ENCODE measurements around the gene DIAPH3. TPM values are rescaled to one million over a fixed set of nuclear protein-coding genes. Genes with fewer than 3 reads are reported as not detected.
"Not testable (repeated sequence)": the region's sequence is repeated elsewhere in the genome, so short reads cannot be mapped to it uniquely, and the experiment has no call there.

DIAPH3 gene
- total RNA-seq, result 30.1 and 30.8 TPM in 2 replicates

GRCh38 chr13:60163478-60164233, at the start of gene DIAPH3:
Gene DIAPH3 (minus strand): TSS chr13:60163928. CDS start chr13:60163766, 162 bp downstream.
- DNase-seq (ENCODE audit: low spot score), result peak; percentile 93
- Mint-ChIP-seq H3K9me3 (peaks cover 8% of the 10 kb centered on the region), H3K4me1 (ENCODE audit: low read depth) (peaks cover 38% of the 10 kb centered on the region), H3K27me3 (ENCODE audit: low read depth) (no peaks in the 10 kb centered on the region), H3K4me3 (ENCODE audit: low read depth) (peak within 1 kb of the TSS; percentile 96), H3K27ac (peak within 1 kb of the TSS; percentile 92), H3K36me3 (ENCODE audit: low read depth) (peaks cover 24% of the 10 kb centered on the region)
- intact Hi-C loops (cut with micrococcal nuclease), result loop anchor here (1.0 to 5.0 kb wide), 4 partner anchors 29 to 233 kb away; no protein-coding TSS in a partner anchor

GRCh38 chr13:60213236-60213744, 49.6 kb upstream of the DIAPH3 start:
- intact Hi-C loops (cut with micrococcal nuclease), result loop anchor here (10.0 kb wide), 1 partner anchor 52 kb away; no protein-coding TSS in a partner anchor
- Mint-ChIP-seq H3K4me1 (ENCODE audit: low read depth) (no peaks in the 10 kb centered on the region), H3K4me3 (ENCODE audit: low read depth) (no peak overlapping the region), H3K36me3 (ENCODE audit: low read depth) (no peaks in the 10 kb centered on the region), H3K27ac (no peak overlapping the region), H3K9me3 (no peaks in the 10 kb centered on the region), H3K27me3 (ENCODE audit: low read depth) (peaks cover 37% of the 10 kb centered on the region)
- no peak for DNase-seq (ENCODE audit: low spot score)

GRCh38 chr13:60211548-60211947, 47.8 kb upstream of the DIAPH3 start:
- Mint-ChIP-seq H3K4me3 (ENCODE audit: low read depth) (no peak overlapping the region), H3K4me1 (ENCODE audit: low read depth) (no peaks in the 10 kb centered on the region), H3K27ac (no peak overlapping the region), H3K36me3 (ENCODE audit: low read depth) (no peaks in the 10 kb centered on the region), H3K9me3 (no peaks in the 10 kb centered on the region), H3K27me3 (ENCODE audit: low read depth) (peaks cover 26% of the 10 kb centered on the region)
- DNase-seq (ENCODE audit: low spot score), result no peak
- intact Hi-C loops (cut with micrococcal nuclease), result loop anchor here (10.0 kb wide), 1 partner anchor 53 kb away; no protein-coding TSS in a partner anchor

- Mint-ChIP-seq H3K4me3 (ENCODE audit: low read depth) (no peak overlapping the region), H3K9me3 (no peaks in the 10 kb centered on the region), H3K4me1 (ENCODE audit: low read depth) (no peaks in the 10 kb centered on the region), H3K27ac (no peak overlapping the region), H3K27me3 (ENCODE audit: low read depth) (peaks cover 28% of the 10 kb centered on the region), H3K36me3 (ENCODE audit: low read depth) (no peaks in the 10 kb centered on the region)
- no peak for DNase-seq (ENCODE audit: low spot score)
- intact Hi-C loops (cut with micrococcal nuclease), result loop anchor here (10.0 kb wide), 1 partner anchor 54 kb away; no protein-coding TSS in a partner anchor
Observed at GRCh38 chr13:60210510-60211330, 47.0 kb upstream of the DIAPH3 start.

GRCh38 chr13:60205499-60205898, 41.8 kb upstream of the DIAPH3 start:
- H3K36me3 Mint-ChIP-seq (ENCODE audit: low read depth); H3K4me3 Mint-ChIP-seq (ENCODE audit: low read depth); H3K4me1 Mint-ChIP-seq (ENCODE audit: low read depth); H3K27ac Mint-ChIP-seq; H3K9me3 Mint-ChIP-seq; DNase-seq (ENCODE audit: low spot score); intact Hi-C loops (cut with micrococcal nuclease): not testable (repeated sequence)
- peaks cover 19% of the 10 kb centered on the region for H3K27me3 Mint-ChIP-seq (ENCODE audit: low read depth)

GRCh38 chr13:60201286-60201685, 37.6 kb upstream of the DIAPH3 start:
- H3K4me1 Mint-ChIP-seq (ENCODE audit: low read depth), result no peaks in the 10 kb centered on the region
- no peaks in the 10 kb centered on the region for H3K36me3 Mint-ChIP-seq (ENCODE audit: low read depth)
- intact Hi-C loops (cut with micrococcal nuclease), result no loop called here

GRCh38 chr13:60195893-60196292, 32.2 kb upstream of the DIAPH3 start:
- H3K36me3 Mint-ChIP-seq (ENCODE audit: low read depth), result not testable (repeated sequence)

More at GRCh38 chr13:60201286-60201685, 37.6 kb upstream of the DIAPH3 start:
- H3K27ac Mint-ChIP-seq, result no peak overlapping the region
- H3K9me3 Mint-ChIP-seq, result no peaks in the 10 kb centered on the region
- no peak overlapping the region for H3K4me3 Mint-ChIP-seq (ENCODE audit: low read depth)
- DNase-seq (ENCODE audit: low spot score), result no peak
- peaks cover 13% of the 10 kb centered on the region for H3K27me3 Mint-ChIP-seq (ENCODE audit: low read depth)

GRCh38 chr13:60182907-60183306, 19.2 kb upstream of the DIAPH3 start:
- H3K4me3 Mint-ChIP-seq (ENCODE audit: low read depth), result no peak overlapping the region
- no peaks in the 10 kb centered on the region for H3K4me1 Mint-ChIP-seq (ENCODE audit: low read depth)
- no peak overlapping the region for H3K27ac Mint-ChIP-seq
- intact Hi-C loops (cut with micrococcal nuclease), result no loop called here
- H3K36me3 Mint-ChIP-seq (ENCODE audit: low read depth), result no peaks in the 10 kb centered on the region
- DNase-seq (ENCODE audit: low spot score), result no peak
- H3K27me3 Mint-ChIP-seq (ENCODE audit: low read depth), result peaks cover 10% of the 10 kb centered on the region
- no peaks in the 10 kb centered on the region for H3K9me3 Mint-ChIP-seq

More at GRCh38 chr13:60195893-60196292, 32.2 kb upstream of the DIAPH3 start:
- H3K27ac Mint-ChIP-seq; intact Hi-C loops (cut with micrococcal nuclease); H3K4me1 Mint-ChIP-seq (ENCODE audit: low read depth); DNase-seq (ENCODE audit: low spot score); H3K9me3 Mint-ChIP-seq; H3K4me3 Mint-ChIP-seq (ENCODE audit: low read depth): not testable (repeated sequence)
- peaks cover 17% of the 10 kb centered on the region for H3K27me3 Mint-ChIP-seq (ENCODE audit: low read depth)

- H3K27ac Mint-ChIP-seq, result no peak overlapping the region
- H3K4me3 Mint-ChIP-seq (ENCODE audit: low read depth), result no peak overlapping the region
- no peaks in the 10 kb centered on the region for H3K4me1 Mint-ChIP-seq (ENCODE audit: low read depth)
- H3K27me3 Mint-ChIP-seq (ENCODE audit: low read depth), result peaks cover 17% of the 10 kb centered on the region
- no peaks in the 10 kb centered on the region for H3K9me3 Mint-ChIP-seq
- no peaks in the 10 kb centered on the region for H3K36me3 Mint-ChIP-seq (ENCODE audit: low read depth)
- intact Hi-C loops (cut with micrococcal nuclease), result no loop called here
- DNase-seq (ENCODE audit: low spot score), result no peak
Observed at GRCh38 chr13:60178327-60178726, 14.6 kb upstream of the DIAPH3 start.

GRCh38 chr13:60175571-60175970, 11.8 kb upstream of the DIAPH3 start:
- DNase-seq (ENCODE audit: low spot score), result no peak
- Mint-ChIP-seq H3K4me1 (ENCODE audit: low read depth) (no peaks in the 10 kb centered on the region), H3K36me3 (ENCODE audit: low read depth) (no peaks in the 10 kb centered on the region), H3K9me3 (no peaks in the 10 kb centered on the region), H3K27me3 (ENCODE audit: low read depth) (peaks cover 18% of the 10 kb centered on the region), H3K27ac (no peak overlapping the region), H3K4me3 (ENCODE audit: low read depth) (no peak overlapping the region)
- intact Hi-C loops (cut with micrococcal nuclease), result no loop called here

GRCh38 chr13:60174113-60174512, 10.4 kb upstream of the DIAPH3 start:
- Mint-ChIP-seq H3K9me3 (no peaks in the 10 kb centered on the region), H3K27ac (no peak overlapping the region), H3K4me1 (ENCODE audit: low read depth) (no peaks in the 10 kb centered on the region), H3K4me3 (ENCODE audit: low read depth) (no peak overlapping the region), H3K27me3 (ENCODE audit: low read depth) (peaks cover 21% of the 10 kb centered on the region), H3K36me3 (ENCODE audit: low read depth) (no peaks in the 10 kb centered on the region)
- intact Hi-C loops (cut with micrococcal nuclease), result no loop called here
- DNase-seq (ENCODE audit: low spot score), result no peak

GRCh38 chr13:60172111-60172510, 8.4 kb upstream of the DIAPH3 start:
- Mint-ChIP-seq H3K4me1 (ENCODE audit: low read depth) (no peaks in the 10 kb centered on the region), H3K4me3 (ENCODE audit: low read depth) (no peak overlapping the region), H3K27ac (no peak overlapping the region), H3K36me3 (ENCODE audit: low read depth) (no peaks in the 10 kb centered on the region), H3K27me3 (ENCODE audit: low read depth) (peaks cover 21% of the 10 kb centered on the region), H3K9me3 (no peaks in the 10 kb centered on the region)
- no peak for DNase-seq (ENCODE audit: low spot score)
- intact Hi-C loops (cut with micrococcal nuclease), result no loop called here

All from activated T-helper 2 cell treated with anti-CD3 and anti-CD28 coated beads, Interferon-gamma antibody, Interleukin-2, Interleukin-4, amounts not matched to agents 10 μg/mL and 5 μg/mL and 100 μg/mL, durations not matched to agents 14 hours and 24 hours and 36 hours (primary cell).